Measurements from ENCODE around the gene BCAS1.

Gene BCAS1

GRCh38 chr20:53921443-53921973 is 148.9 kb downstream of the BCAS1 start:
- no peak for DNase-seq

DNA sequence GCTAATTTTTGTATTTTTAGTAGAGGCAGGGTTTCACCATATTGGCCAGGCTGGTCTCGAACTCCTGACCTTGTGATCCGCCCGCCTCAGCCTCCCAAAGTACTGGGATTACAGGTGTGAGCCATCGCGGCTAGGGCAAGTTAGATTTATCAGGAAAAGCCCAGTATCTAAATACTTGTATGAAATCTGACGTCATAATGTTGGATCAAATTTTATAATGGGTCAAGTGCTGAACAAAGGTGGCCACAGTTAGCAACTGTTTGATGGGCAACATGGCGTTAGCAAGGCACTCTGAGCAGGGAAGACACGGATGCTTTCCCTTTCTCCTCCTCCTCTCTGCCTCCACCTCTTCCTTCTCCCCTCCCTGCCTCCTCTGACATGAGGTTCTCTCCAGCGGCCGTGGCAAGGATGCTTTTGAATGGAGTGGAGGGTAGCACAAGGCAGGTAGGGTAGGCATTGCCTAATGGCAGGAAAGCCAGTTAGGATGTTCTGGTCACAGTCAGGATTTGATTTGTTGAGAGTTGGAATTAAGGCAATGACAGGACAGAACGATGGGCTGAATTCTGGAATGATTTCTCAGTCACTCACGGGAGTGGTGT is 149.6 kb downstream of the BCAS1 start:
- DNase-seq: no peak

DNA sequence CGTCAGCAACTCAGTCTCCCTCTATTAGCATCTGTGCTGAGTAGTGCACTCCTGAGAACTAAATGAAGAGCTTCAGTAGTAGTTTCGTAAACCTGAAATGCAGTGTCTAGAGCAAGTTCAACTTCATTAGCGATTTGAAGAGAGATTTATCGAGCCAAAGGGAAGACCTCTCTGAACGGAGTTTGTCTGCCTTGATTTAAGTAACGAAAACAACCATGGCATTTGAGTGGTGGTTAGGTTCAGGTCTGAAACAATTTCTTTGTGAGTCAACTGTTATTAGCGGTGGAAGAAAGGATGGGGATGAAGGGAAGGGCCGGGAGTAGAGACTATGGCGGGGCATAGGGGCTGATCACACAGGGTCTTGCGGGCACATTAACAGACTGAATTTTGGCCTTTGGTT is 150.5 kb downstream of the BCAS1 start:
- no peak for DNase-seq

- DNase-seq: no peak
These were observed 151.4 kb downstream of the BCAS1 start for GRCh38 chr20:53918949-53919361.

- no peak for DNase-seq
These were observed 152.4 kb downstream of the BCAS1 start for GRCh38 chr20:53918020-53918311.

GRCh38 chr20:53917145-53918019 is 153.0 kb downstream of the BCAS1 start:
- DNase-seq: no peak

- no peak for DNase-seq
These were observed 154.3 kb downstream of the BCAS1 start for GRCh38 chr20:53916173-53916512.

GRCh38 chr20:53915446-53916172 is 154.8 kb downstream of the BCAS1 start:
- DNase-seq: peak; percentile 95

- DNase-seq: no peak
These were observed 155.5 kb downstream of the BCAS1 start for GRCh38 chr20:53914781-53915445.

DNA sequence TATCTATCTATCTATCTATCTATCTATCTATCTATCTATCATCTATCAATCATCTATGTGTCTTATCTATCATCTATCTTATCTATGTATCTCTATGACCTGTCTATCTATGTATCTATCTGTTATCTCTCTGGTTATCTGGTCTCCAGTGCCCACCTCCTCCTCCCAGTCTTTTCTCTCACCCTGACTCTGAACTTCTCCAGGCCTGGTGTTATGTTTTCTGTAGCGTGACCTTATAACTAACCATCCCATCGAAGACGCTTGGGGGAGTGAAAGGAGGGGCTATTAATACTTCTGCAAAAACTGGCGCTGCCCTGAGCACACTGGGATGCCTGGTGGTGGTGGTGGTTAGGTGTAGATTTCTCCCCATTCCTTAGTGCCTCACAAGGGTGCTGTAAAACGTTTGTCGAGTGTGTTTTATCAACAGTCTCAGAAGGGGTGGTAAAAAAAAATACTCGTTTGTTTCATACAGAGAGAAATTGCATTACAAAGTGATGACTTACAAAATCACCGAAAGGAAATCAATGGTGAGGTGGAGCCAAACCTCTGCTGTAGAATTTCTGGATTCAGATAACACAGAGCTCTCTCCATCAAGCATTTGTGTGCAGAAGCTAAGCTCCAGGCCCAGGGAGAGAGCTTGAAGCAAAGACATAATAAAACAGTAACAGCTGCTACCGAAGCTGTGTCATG is 156.2 kb downstream of the BCAS1 start:
- DNase-seq: no peak

GRCh38 chr20:53911301-53911700 is 159.1 kb downstream of the BCAS1 start:
- DNase-seq: no peak

DNA sequence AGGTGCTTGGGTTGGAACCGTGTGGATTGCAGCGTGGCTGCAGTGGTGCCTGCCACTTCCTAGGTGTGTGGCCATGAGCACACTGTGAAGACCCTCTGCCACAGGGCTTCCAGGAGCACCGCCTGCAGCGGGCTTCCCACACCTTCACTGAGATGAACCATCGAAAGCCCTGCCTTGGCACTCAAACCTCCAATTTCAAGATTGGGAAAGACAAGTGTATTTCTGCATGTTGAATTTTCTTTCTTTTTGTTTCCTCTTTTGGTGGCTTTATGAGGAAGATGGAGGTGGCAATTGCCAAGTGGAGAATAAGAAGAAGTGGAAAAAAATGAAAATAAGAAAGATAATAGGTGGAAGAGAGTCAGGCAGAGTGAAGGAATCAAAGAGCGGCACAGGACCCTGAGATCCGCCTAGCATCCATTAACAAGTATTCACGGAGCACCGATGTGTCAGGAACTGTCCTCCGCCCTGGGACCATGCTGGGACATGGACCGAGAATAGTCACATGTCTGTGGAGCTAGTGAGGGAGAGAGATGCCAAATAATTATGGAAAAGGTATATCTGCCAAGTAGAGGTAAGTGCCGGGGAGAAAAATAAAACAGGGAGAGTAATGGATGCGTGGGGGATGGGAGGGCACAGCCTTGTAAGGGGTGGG is 159.9 kb downstream of the BCAS1 start:
- DNase-seq: no peak

GRCh38 chr20:53907968-53908751 is 162.2 kb downstream of the BCAS1 start:
- DNase-seq: no peak

DNA sequence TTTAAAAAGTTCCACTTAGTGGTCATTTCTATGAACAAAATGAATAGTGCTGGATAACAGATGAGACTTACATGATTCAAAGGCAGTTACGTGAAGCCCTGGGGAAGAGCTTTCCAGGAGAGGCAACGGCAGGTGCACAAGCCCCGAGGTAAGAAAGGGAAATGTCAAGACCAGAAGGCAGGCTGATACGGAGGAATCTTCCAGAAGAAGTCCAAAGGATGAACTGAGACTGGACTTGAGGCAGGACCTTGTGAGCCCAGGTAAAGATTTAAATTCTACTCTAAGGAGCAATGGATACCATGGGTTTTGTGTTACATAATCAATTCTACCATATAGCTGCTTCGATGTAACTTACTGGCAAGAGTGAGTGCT is 164.6 kb downstream of the BCAS1 start:
- no peak for DNase-seq

DNA sequence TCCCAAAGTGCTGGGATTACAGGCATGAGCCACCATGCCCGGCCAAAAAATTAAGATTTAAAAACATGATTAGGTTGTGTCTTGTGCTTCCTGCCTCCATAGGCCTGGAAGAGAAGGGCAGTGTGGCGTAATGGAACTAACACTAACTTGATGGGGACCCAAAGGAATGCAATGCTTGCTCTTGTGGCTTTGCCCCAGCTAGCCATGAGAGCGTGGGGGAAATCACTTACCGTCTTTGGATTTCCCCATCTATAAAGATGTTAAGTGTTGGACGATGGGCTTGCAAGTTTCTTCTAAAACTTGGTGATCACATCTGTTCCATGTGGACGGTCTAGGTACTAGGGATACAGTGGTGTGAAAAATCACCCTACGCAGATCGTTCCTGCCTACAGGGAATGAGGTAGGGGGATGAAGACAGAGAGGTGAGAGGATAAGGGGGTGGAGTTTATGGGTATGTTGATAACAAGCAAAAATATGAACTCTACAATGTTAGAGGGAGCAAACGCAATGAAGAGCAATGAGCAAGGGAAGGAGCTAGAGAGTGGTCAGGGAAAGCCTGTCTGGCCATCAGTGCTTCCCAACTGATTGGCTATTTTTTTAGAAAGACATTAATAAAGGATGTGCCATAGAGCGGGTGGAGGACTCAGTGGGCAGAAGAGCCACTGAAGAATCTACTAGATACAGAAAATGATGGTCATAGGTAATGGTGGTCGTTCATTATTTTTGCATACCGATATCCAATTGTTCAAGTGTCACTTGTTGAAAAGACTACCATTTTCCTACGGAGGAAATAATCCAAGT is 165.2 kb downstream of the BCAS1 start:
- DNase-seq: no peak

- DNase-seq: no peak
These were observed 166.1 kb downstream of the BCAS1 start for GRCh38 chr20:53904261-53904660.

DNA sequence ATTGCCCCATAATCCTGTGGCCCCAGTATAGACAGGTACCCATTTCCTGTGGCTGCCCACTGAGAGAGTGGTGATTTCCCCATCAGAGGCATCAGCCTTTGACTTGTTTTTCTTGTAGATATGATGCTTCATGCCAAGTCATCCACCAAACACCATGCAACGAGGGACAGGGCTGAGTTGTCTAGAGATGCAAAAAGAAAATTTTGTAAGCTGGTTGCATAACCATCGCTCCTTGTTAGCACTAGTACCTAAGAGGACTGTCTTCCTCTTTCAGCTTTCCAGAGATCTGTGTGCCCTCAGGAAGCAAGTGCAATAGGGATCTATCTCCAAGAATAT is 166.8 kb downstream of the BCAS1 start:
- no peak for DNase-seq

DNA sequence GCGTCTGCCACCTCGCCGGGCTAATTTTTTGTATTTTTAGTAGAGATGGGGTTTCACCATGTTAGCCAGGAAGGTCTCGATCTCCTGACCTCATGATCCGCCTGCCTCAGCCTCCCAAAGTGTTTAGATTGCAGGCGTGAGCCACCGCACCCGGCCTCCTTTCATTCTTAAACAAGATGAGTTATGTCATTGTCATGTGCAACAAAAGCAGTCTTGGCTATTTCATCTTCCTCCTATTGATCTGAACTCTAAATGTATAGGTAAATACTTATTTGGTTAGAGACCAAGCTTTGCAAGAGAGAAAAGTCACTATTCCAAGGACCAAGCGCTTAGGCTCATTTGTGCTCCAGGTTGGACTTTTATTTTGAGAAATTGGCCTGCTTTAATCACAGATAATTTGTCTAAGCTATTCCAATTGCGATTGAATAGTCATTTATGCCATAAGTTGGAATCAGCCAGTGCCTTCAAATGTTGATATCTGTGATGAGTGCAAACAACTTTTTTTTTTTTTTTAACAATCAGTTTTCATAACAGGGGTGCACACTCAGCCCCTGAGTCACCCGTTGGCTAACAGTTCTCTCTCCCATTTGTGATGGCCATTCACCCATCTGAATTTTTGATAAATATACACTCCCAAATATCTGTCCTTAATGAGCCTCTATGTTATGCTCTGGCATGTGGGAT is 167.3 kb downstream of the BCAS1 start:
- no peak for DNase-seq

DNA sequence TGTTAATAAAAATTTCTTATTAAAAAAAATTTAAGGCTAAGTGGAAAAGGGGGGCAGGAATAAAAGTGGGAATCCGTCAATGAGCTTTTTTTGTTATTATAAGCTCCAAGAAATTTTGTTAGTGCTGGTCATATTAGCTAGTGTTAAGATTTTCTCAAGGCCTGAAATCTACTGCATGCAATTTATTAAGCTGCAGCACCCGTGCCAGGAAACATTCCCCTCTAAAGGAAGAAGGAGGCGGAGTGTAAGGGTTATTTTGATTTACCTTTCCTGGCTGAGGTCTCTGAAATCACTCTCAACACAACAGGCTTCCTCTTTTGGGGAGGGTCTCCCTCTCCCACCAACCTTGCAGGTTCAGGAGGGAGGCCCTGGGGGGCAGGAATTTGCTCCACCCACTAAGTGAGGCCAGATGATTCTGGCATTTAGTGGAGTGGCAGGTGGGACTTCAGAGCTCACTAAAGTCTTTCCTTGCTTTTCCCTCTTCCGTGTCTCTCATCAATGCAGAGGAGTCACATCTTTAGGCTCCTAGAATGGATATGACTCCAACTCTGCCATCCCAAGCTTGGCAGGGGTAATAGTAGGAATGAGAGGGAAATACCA is 168.8 kb downstream of the BCAS1 start:
- no peak for DNase-seq

DNA sequence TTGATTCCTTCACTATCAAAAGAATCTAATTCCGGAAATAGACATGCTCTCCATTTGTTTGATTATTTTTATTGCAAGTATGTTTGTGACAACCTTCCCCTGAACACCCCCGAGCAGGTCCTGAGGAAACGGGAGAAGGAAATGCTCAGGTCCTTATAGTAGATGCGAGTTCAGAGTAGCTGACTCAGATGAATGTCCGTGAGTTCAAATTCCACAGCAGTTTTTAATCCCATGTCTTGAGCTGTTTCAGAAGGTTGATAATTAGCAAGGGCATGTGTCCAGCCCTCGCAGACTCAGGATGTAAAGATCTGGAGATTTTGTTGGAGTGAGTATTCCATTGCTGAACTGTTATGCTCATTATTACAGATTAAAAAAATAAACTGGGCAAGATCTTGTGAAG is 169.3 kb downstream of the BCAS1 start:
- no peak for DNase-seq
